Fibroblast of peridontal ligament (primary cell): ENCODE measurements around the gene NFU1.
"Not testable (repeated sequence)": the region's sequence is repeated elsewhere in the genome, so short reads cannot be mapped to it uniquely, and the experiment has no call there.

ENCODE experiments used
- DNase-seq: peaks from one replicate; pipeline ENCODE4 v3.0.0-alpha.2; 2010; ENCODE audit errors: extremely low read depth

NFU1 gene

DNA sequence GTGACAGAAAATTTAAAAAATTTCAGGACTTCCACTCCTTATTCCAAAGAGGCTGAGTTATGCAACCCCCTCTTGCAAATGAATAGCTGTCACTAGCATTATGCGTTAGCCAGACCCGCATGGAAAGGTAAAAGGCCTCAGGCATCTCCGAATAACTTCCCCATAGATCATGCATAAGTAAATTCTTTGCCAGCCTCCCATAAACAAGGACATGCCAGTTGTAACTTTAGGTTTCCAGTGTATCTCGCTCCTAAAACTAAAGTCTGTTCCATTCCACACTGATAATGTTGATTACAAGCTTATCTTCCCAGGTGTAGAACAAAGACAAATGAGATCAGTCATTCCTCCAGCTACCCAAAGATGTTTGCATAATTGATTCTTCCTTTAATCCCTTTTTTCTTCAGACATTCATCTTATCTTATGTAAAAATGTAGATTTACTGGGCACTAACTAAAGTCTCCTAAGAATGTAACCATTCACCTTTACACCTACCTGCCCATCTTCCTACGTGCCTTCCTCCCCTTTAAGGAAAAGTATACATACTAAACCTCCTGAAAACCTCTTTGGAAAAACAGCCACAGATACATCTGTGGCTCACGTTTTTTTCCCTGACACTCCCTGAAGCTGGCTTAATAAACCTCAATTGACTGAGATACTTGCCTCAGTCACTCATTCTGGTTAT, 13.6 kb upstream of the NFU1 start:
- no peak for DNase-seq

DNA sequence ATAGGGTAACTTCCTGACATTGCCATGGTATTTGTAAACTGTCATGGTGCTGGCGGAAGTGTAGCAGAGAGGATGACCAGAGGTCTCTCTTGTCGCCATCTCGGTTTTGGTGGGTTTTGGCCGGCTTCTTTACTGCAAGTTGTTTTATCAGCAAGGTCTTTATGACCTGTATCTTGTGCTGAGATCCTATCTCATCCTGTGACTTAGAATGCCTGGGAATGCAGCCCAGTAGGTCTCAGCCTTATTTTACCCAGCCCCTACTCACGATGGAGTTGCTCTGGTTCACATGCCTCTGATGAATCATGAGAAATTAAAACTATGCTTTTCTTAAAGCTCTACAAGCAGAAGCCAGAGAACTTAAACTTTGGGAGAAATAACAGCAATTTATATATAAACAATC, 12.7 kb upstream of the NFU1 start:
- peak; percentile 35 for DNase-seq

DNA sequence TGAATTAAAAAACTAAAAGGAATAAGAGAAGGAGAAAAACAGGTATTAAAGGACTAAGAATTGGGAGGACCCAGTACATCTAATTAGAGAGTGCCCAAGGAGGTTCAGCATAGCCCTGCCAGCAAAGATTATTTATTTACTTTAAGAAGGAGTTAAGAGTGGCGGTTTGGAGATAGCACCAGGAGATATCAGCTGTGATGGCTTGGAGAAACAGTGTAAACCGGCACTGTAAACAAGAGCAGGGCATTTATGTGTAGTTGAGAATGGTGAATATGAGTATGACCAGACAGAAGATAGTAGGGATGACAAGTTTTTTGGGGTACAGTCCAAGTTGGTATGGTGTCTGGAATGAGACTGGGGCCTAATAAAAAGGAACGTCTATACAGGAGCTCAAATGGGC, 6.4 kb upstream of the NFU1 start:
- not testable (repeated sequence) for DNase-seq

DNA sequence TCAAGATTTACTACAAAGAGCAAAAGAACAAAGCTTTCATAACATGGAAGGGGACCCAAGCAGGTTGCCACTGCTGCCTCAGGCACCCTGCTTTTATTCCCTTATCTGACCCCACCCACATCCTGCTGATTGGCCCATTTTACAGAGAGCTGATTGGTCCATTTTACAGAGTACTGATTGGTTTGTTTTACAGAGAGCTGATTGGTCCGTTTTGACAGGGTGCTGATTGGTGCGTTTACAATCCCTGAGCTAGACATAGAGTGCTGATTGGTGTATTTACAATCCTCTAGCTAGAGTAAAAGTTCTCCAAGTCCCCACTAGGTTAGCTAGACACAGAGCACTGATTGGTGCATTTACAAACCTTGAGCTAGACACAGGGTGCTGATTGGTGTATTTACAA, 2.3 kb upstream of the NFU1 start:
- DNase-seq = not testable (repeated sequence)

DNA sequence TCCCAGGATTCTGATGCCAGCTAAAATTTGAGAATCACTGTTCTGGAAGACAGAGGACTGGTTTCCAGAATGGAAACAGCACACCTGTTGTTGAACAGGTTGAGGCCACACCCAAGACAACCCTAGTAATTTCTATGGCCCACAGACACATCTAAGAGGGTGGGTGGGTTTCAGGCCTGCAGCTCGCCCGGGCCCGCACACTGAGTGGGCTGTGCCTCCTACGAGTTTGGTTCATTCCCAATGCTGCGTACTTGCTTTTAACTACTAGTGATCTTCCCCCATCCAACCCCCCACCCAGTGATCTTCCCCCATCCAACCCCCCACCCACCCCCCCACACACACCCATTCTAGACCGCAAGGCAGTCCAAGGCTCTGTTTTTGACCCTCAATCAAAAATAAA, 1.3 kb upstream of the NFU1 start:
- DNase-seq = no peak

DNA sequence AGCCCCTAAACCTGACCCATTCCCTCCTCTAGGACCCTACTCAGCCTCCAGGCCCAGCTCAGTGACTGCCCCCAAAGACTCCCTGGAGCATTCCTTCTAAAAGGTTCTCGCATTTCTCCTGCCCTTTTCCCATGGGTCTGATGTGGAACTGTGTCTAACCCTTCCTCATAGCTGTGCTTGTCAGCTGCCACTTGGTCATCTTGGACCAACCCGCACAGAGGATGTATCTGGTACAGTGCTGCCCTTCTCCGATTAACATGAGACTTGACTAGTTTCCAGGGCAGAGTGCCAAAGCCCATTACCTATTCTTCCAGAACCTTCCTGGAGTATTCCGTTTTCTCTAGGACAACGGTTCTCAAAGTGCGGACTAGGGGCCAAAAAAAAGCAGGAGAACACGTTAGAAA, 518 bp upstream of the NFU1 start:
- DNase-seq = no peak

DNA sequence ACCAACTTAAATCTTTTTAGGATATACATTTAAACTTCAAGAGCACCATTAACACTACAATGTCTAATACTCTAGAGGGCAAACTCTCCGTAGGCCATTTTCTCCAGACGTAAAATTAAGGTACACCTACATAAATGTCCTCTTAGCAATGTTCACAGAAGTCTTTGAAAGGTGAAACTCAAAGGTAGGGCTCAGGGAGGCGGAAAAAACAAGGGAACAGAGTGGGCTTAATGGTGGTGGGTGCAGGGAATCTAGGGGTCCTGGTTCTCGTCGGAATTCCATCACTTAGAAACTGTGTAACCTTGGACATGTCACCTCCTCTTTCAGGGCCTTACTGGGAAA, 668 bp downstream of the NFU1 start:
- DNase-seq = peak; percentile 27

DNA sequence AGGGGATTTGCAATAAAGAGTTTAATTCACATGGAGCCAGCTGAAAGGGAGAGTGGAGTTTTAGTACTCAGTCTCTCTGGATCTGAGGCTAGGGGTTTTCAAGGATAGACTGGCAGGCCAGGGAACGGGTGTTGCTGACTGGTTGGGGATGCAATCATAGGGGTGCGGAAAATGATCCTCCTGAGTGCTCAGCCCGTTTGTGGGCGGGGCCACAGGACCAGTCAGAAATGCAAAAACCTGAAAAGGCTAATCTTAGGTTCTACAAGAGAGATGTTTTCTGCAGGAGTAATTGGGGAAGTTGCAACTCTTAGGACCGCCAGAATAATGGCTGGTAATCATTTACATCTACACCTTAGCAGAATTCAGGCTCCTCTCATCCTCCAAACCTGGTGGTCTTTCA, 2.5 kb downstream of the NFU1 start:
- DNase-seq = no peak

DNA sequence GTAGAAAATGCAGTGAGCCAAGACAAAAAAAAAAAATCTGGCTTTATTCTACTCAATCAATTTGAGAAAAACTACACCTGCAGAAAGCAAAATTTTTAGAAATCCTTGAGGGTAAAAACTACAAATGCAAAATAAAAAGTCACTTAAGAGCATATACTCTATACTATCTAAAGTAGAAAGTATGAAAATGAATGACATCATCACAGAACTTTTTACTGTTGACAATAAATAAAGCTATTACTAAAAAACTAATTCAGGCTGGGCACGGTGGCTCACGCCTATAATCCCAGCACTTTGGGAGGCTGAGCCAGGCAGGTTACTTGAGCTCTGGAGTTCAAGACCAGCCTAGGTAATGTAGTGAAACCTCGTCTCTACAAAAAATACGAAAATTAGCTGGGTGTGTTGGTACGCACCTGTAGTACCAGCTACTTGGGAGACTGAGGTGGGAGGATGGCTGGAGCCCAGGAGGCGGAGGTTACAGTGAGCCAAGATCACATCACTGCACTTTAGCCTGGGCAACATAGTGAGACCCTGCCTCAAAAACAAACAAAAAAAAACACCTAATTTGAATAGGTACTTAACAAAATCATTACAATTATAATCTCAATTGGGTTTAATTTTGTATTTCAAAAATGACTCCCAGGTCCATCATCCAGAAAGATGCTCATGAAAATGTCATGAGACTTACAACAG, 7.6 kb downstream of the NFU1 start:
- DNase-seq = no peak

DNA sequence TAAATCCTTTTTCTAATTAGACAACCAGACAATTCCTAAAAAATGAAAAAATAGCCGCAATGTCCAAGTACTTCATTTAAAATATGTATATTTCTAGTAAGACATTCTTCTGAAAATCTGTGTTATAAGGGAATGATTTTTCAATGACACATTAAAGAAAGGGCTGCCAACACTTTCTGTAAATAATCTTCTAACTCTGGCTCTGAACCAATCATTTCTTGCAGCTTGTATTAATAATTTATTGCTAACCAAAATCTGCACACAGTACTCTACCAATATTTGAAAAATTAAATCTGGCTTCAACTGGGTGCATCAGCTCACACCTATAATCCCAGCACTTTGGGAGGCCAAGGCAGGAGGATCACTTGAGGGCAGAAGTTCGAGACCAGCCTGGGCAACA, 8.3 kb downstream of the NFU1 start:
- DNase-seq = no peak

DNA sequence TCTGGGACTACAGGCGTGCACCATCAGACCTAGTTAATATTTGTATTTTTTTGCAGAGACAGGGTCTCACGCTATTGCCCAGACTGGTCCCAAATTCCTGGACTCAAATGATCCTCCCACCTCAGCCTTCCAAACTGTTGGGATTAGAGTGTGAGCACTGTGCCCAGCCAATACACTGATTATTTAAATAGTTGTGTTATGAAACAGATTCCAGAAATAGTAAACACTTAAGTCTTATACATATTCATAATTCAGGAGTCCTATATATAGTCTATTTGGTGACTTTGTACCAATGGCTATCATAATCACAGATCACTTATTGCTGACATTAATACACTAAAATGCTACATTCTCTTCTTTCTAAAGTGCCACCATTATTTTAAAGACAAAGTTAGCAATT, 12.8 kb downstream of the NFU1 start:
- DNase-seq = no peak

DNA sequence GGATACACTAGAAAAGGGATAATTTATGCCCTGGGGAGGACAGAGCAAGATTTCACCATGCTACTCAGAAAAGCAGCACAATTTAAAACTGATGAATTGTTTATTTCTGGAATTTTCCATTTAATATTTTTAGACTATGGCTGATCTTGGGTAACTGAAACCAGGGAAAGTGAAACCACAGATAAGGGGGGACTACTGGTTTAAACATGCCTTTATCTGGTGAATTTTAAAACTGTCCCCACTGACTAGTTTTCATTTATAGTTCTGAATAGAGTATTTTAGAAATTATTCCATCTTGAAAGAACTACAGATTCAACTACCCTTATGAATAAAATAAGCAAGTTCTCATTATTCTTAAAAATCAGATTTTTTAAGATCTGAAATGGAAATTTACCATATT, 15.0 kb downstream of the NFU1 start:
- no peak for DNase-seq

DNA sequence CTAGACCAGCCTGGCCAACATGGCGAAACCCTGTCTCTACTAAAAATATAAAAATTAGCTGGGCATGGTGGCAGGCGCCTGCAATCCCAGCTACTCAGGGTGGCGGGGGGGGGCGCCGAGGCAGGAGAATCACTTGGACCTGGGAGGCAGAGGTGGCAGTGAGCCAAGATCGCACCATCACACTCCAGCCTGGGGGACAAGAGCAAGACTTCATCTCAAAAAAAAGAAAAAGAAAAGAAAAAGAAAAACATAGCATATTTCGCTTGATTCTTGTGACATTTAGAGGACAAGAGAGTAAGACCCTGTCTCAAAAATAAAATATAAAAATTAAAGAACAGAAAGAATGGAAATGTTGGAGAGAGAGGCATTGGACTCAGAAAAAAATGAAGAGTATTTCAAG, 18.1 kb downstream of the NFU1 start:
- DNase-seq = not testable (repeated sequence)

DNA sequence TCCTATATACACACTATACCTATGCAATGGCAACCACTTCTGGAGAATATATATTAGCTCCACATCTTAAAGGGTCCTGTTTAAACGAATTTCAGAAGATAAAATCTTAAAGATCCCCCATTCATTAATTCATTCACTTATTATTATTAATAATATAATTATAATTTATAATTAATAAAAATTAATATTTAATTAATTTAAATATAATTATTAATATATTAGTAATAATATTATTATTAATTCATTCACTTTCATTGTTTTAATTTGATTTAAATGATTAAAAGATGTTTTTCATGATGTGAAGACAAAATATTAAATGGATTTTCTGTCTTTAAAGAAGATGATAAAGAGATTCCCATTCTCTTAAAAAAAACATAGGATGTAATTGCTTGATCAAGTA, 21.1 kb downstream of the NFU1 start:
- DNase-seq = no peak

DNA sequence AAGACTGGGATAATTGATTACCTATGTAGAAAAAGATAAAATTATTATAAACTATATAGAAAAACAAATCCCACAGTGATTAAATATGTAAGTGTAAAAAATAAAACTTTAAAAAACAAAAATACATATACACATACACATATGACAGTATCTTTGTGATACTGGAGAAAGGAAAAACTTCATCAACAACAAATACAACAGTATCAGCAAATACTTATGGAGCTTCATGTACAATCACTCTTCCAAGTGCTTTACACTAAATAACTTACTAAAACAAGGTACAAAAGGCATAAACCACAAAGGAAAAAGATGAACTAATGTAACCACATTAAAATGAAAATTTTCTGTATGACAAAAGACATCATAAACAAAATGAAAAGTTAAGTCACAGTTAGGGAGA, 26.1 kb downstream of the NFU1 start:
- no peak for DNase-seq

DNA sequence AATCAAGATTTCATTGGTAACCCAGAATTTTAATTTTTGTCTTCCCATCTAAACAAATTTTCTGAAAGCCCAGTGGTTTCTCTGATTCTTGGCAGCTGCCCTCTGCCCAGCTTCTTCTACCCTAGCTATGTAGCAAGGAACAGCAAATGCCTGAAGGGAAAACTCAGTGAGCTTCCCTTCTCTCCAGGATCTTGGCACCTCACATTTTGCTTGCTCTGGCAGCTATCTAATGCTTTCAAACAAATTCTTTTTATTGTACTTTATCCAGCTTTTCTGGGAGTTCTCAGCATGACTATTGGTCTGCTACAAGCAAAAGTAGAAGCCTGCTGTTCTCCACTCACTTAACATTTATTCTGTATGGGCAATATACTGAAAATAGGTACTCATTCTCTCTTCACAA, 31.9 kb downstream of the NFU1 start:
- DNase-seq = no peak

DNA sequence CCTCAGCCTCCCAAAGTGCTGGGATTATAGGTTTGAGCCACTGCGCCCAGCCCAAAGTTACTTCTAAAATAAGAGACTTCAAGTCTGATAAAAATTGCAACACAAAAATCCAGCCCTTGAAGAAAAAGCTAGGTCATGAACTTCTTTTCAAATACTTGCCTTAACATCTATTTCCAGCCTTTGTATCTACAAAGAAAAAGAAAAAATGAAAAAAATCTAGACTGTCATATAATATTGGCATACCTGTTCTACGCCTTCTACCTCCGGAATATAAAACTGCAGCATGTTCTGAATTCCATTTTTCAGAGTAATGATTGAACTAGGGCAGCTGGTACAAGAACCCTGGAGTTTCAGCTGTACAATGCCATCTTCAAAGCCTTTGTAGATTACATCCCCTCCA, 37.1 kb downstream of the NFU1 start:
- DNase-seq = no peak

DNA sequence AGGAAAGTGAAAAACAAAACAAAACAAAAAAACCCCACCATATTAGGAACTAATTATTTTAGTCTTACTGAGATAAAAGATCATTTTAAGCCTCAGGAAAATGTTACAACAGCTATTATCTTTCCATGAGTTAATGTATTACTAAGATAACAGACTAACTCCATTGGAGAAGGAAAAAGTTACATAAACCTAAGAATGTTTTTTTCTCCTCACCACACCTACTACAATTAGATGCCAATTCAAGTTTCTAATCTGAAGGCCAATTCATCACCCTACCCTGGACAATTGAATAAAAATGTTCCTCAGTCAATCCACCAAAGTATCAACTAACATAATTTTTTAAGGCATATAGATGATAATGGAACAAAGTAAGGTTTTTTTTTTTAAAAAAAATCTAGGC, 40.0 kb downstream of the NFU1 start:
- no peak for DNase-seq

DNA sequence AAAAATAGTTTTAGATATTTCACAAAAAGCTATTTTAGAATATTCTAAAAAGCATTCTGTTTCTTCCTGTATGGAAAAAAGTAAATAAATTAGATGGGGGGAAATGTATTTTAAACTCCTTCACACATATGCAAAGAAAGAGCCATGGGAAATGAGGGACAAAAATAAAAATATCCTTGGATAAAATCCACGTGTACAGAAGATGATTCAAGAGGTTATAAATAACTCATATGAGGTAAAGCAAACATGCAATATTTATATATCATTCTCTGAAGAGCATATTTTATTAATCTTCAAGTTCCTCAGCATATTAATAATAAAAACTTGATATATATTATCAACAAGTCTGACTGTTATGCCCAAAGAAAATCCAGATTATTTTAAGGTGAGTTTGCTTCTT, 41.4 kb downstream of the NFU1 start:
- DNase-seq = no peak

DNA sequence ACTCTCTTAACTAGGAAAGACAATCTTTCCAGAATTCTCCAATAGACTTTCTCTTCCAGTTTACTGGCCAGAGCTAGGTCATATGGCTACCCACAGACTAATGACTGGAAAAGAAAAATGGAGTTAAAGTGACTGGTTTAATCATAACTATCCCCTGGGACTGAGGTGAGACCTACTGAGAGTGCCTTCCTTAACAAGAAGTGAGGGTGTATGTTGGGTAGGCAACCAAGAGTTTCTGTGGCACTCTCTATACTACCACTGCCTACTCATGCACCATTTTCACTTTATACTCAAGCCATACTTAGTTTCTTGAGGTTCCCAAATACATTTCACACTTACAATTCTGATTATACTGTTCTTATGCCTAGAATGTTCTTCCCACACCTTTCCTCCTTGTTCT, 43.3 kb downstream of the NFU1 start:
- no peak for DNase-seq

DNA sequence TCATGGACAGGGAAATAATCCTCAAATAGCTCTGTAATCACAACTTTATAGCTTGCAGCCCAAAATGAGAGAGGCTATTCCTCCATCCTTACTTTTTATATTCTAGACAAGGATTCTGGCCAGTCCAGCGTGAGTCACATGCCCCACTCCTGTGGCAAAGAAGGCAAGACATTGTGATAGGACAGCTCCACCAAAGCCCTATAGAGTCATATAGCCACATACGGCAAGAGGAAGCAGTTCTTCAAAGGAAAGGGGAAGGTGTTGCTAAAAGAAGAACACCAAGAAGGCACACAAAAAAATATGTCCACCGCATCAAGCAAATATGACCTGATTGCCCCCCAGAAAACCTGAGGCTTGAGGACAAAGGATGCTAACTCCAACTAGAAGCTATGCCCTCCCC, 46.8 kb downstream of the NFU1 start:
- DNase-seq = no peak

DNA sequence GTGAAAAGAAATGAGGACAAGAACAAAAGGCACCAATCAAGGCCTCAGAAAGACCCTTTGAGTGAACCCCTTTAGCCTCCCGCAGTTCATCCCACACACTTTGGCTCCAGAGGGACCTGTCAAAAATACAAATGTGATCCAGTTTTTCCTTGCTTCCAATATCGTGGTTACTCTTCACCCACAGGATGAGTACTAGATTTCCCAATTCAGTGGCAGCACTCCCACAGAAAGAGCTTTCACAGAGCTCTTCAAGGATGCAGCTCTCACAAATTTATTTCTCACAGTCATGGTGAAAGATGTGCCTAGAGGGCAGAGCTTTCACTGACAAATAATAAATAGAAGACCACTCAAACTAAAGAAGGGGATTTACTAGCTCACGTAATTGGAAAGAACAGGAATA, 47.2 kb downstream of the NFU1 start:
- DNase-seq = peak; percentile 38

DNA sequence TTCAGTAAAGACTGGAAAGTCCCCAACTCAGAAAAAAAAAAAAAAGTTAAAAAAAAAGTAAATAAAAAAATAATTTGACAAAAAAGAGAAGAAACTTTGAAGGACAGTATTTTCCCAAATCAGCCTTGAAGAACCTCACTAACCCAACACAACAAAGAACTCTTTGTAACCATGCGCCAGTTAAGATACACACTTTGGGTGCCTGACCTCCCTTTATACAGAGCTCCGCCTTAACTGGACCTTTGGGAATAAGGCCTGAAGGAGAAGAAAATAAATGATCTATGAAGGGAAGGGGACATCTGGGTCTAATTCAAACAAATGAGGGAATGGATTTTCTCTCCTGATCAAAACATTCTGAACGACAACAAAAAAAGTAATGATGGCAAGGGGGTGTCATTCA, 48.0 kb downstream of the NFU1 start:
- DNase-seq = no peak
